IMR-90 (cell line): ENCODE measurements around the gene NPAS3. TPM values are rescaled to one million over a fixed set of nuclear protein-coding genes. Genes with fewer than 3 reads are reported as not detected.

ENCODE experiments used
- ATAC-seq: fragments of 200-7000 bp; cut with Tn5 transposase; 2 replicates; pipeline ENCODE4 v1.9.1; 2020; ENCODE audit warnings: low read depth, mild to moderate bottlenecking, moderate library complexity
- BruUV-seq: library from RNA; stranded (reverse); fragments of 400-500 nt; replicated peaks from 2 replicates; lab custom pipeline; 2021; lab: Mats Ljungman, UMichigan
- CTCF ChIA-PET: fragments of 300-600 bp; formaldehyde crosslinking; extraction: SDS; loops from one replicate; lab custom pipeline; 2021; ENCODE audit warnings: antibody characterized with exemption; lab: Yijun Ruan, JAX
- POLR2A ChIA-PET: fragments of 300-600 bp; sonication (Branson Sonifier 250); formaldehyde crosslinking; loops from one replicate; lab custom pipeline; 2022; ENCODE audit warnings: antibody characterized with exemption; ENCODE audit not compliant: unreplicated experiment; lab: Charles Lee
- DNase-seq: peaks from one replicate; pipeline ENCODE4 v3.0.0; 2013
- H2AFZ ChIP-seq: replicated peaks from 2 replicates; pipeline ENCODE3; 2013; ENCODE audit warnings: low read length, mild to moderate bottlenecking; ENCODE audit not compliant: poor library complexity
- H2AK5ac ChIP-seq: 2 replicates; pipeline ENCODE4 v1.6.1; 2013; ENCODE audit warnings: low read depth, low read length, inconsistent platforms
- H2AK9ac ChIP-seq: replicated peaks from 2 replicates; pipeline ENCODE3; 2013; ENCODE audit warnings: mild to moderate bottlenecking, low read depth, low read length, moderate library complexity; ENCODE audit not compliant: poor library complexity
- H2BK120ac ChIP-seq: 2 replicates; pipeline ENCODE4 v1.6.1; 2013; ENCODE audit warnings: low read depth, low read length, inconsistent platforms
- H2BK15ac ChIP-seq: 3 replicates; pipeline ENCODE4 v1.6.1; 2013; ENCODE audit warnings: low read depth, low read length, inconsistent platforms
- H2BK20ac ChIP-seq: 2 replicates; pipeline ENCODE4 v1.6.1; 2013; ENCODE audit warnings: low read depth, mild to moderate bottlenecking, inconsistent platforms, low read length, moderate library complexity
- H2BK5ac ChIP-seq: 2 replicates; pipeline ENCODE4 v1.6.1; 2013; ENCODE audit warnings: mild to moderate bottlenecking, low read depth, low read length, inconsistent platforms; ENCODE audit not compliant: poor library complexity, severe bottlenecking
- H3K14ac ChIP-seq: replicated peaks from 2 replicates; pipeline ENCODE4 v1.6.1; 2013; ENCODE audit warnings: low read depth, low read length, inconsistent platforms
- H3K18ac ChIP-seq: 2 replicates; pipeline ENCODE4 v1.6.1; 2013; ENCODE audit warnings: low read depth, low read length, control low read depth
- H3K23ac ChIP-seq: 2 replicates; pipeline ENCODE4 v1.6.1; 2013; ENCODE audit warnings: low read depth, low read length, inconsistent platforms
- H3K27ac ChIP-seq: 2 replicates; pipeline ENCODE4 v1.5.1; 2013; ENCODE audit warnings: mild to moderate bottlenecking, control low read depth, low read length; ENCODE audit not compliant: insufficient read depth
- H3K27me3 ChIP-seq: 2 replicates; pipeline ENCODE4 v1.6.1; 2013; ENCODE audit warnings: low read length; ENCODE audit not compliant: control insufficient read depth, insufficient read depth
- H3K36me3 ChIP-seq: 2 replicates; pipeline ENCODE4 v1.6.1; 2013; ENCODE audit warnings: low read length, mixed read lengths; ENCODE audit not compliant: control insufficient read depth, insufficient read depth
- H3K4ac ChIP-seq: 2 replicates; pipeline ENCODE4 v1.6.1; 2013; ENCODE audit warnings: low read depth, low read length, inconsistent platforms
- H3K4me1 ChIP-seq: 2 replicates; pipeline ENCODE4 v1.6.1; 2013; ENCODE audit warnings: low read length, mixed read lengths; ENCODE audit not compliant: control insufficient read depth, insufficient read depth
- H3K4me2 ChIP-seq: 2 replicates; pipeline ENCODE4 v1.6.1; 2013; ENCODE audit warnings: low read depth, mild to moderate bottlenecking, control low read depth, low read length, moderate library complexity
- H3K4me3 ChIP-seq: 2 replicates; pipeline ENCODE4 v1.5.1; 2013; ENCODE audit warnings: low read depth, mild to moderate bottlenecking, control low read depth, low read length, moderate library complexity; ENCODE audit not compliant: insufficient read depth
- H3K56ac ChIP-seq: 2 replicates; pipeline ENCODE4 v1.6.1; 2013; ENCODE audit warnings: low read length, inconsistent platforms; ENCODE audit not compliant: insufficient read depth; ENCODE audit errors: extremely low read depth
- H3K79me1 ChIP-seq, 2 experiments: 2 replicates each; pipeline ENCODE4 v1.6.1; 2013; ENCODE audit warnings: low read length in 2 of 2, inconsistent platforms in 1 of 2, low read depth in 1 of 2
- H3K9ac ChIP-seq: 2 replicates; pipeline ENCODE4 v1.6.1; 2013; ENCODE audit warnings: low read depth, low read length, control low read depth
- H3K9me1 ChIP-seq: 2 replicates; pipeline ENCODE4 v1.6.1; 2013; ENCODE audit warnings: low read length, inconsistent platforms; ENCODE audit not compliant: insufficient read depth
- H3K9me3 ChIP-seq: 2 replicates; pipeline ENCODE4 v1.6.1; 2013; ENCODE audit warnings: low read length; ENCODE audit not compliant: control insufficient read depth, insufficient read depth
- H4K20me1 ChIP-seq: 2 replicates; pipeline ENCODE4 v1.6.1; 2013; ENCODE audit warnings: low read length, inconsistent platforms; ENCODE audit not compliant: insufficient read depth
- H4K5ac ChIP-seq: 2 replicates; pipeline ENCODE4 v1.6.1; 2013; ENCODE audit warnings: mild to moderate bottlenecking, low read depth, low read length, control low read depth
- H4K8ac ChIP-seq, 2 experiments: 2 replicates each; pipeline ENCODE4 v1.6.1; 2013; ENCODE audit warnings: low read depth in 2 of 2, low read length in 2 of 2, control low read depth in 1 of 2, inconsistent platforms in 1 of 2
- H4K91ac ChIP-seq: 2 replicates; pipeline ENCODE4 v1.6.1; 2013; ENCODE audit warnings: low read depth, low read length, inconsistent platforms; ENCODE audit not compliant: insufficient read depth
- BHLHE40 ChIP-seq: fragments of 150-350 bp; IDR thresholded peaks from 2 replicates; pipeline ENCODE4 v1.6.1; 2016; ENCODE audit warnings: mild to moderate bottlenecking, low read depth, low read length
- CEBPB ChIP-seq: IDR thresholded peaks from 2 replicates; pipeline ENCODE4 v1.6.1; 2012; ENCODE audit warnings: low read depth, low read length, improper control_type of control experiment
- FOS ChIP-seq: fragments of 150-350 bp; IDR thresholded peaks from 2 replicates; pipeline ENCODE4 v1.6.1; 2016; ENCODE audit warnings: low read depth, low read length
- MAFK ChIP-seq: IDR thresholded peaks from 2 replicates; pipeline ENCODE4 v1.6.1; 2012; ENCODE audit warnings: low read depth, low read length, improper control_type of control experiment
- MAZ ChIP-seq: IDR thresholded peaks from 2 replicates; pipeline ENCODE4 v1.6.1; 2012; ENCODE audit warnings: low read depth, mild to moderate bottlenecking, low read length, improper control_type of control experiment, moderate library complexity, borderline replicate concordance
- MXI1 ChIP-seq: IDR thresholded peaks from 2 replicates; pipeline ENCODE4 v1.6.1; 2012; ENCODE audit warnings: low read depth, mild to moderate bottlenecking, low read length, moderate library complexity, borderline replicate concordance
- NFE2L2 ChIP-seq: fragments of 150-350 bp; IDR thresholded peaks from 2 replicates; pipeline ENCODE4 v1.6.1; 2016; ENCODE audit warnings: low read depth, mild to moderate bottlenecking, low read length
- RAD21 ChIP-seq: IDR thresholded peaks from 2 replicates; pipeline ENCODE4 v1.6.1; 2012; ENCODE audit warnings: low read length, improper control_type of control experiment
- RFX5 ChIP-seq: IDR thresholded peaks from 2 replicates; pipeline ENCODE4 v1.8.0; 2012; ENCODE audit warnings: low read depth, mild to moderate bottlenecking, low read length, moderate library complexity
- WGBS, 2 experiments: methylation state at CpG; one replicate each; pipeline versions ENCODE4 v1.1.5 to v1.1.7; 2013; ENCODE audit warnings: missing lambda C conversion rate in 2 of 2; ENCODE audit not compliant: insufficient read length in 1 of 2; ENCODE audit errors: extremely low coverage in 2 of 2; 5-methylcytosine and 5-hydroxymethylcytosine counted together
- dilution Hi-C: fragments of 300-500 bp; cut with HindIII; formaldehyde crosslinking; loops from one replicate; pipeline ENCODE4 v1.14.3; 2018; ENCODE audit warnings: low sequenced_read_pairs; ENCODE audit not compliant: unreplicated experiment
- in situ Hi-C: fragments of 300-500 bp; cut with MboI; formaldehyde crosslinking; loops from 3 replicates; pipeline ENCODE4 v1.14.3; 2019; ENCODE audit warnings: low sequenced_read_pairs, inconsistent platforms, mixed read lengths
- intact Hi-C: fragments of 100-400 bp; cut with micrococcal nuclease; formaldehyde crosslinking; loops from 2 replicates; pipeline ENCODE4 v1.10.0; 2022
- polyA plus RNA-seq, 3 experiments: library from polyadenylated mRNA; depleted of rRNA; stranded (reverse); fragments of >200 nt; gene quantifications; 2 replicates each; pipeline ENCODE4 v1.2.3, GENCODE V29; 2012; ENCODE audit warnings: low replicate concordance in 1 of 3
- total RNA-seq: library from RNA; depleted of rRNA; stranded (reverse); fragments of >200 nt; gene quantifications from 2 replicates; pipeline ENCODE4 v1.2.3, GENCODE V29; 2012

Gene NPAS3
- total and polyA plus RNA-seq, 2 of the 4 experiments (the other 2 are of a cell fraction) = not detected

DNA sequence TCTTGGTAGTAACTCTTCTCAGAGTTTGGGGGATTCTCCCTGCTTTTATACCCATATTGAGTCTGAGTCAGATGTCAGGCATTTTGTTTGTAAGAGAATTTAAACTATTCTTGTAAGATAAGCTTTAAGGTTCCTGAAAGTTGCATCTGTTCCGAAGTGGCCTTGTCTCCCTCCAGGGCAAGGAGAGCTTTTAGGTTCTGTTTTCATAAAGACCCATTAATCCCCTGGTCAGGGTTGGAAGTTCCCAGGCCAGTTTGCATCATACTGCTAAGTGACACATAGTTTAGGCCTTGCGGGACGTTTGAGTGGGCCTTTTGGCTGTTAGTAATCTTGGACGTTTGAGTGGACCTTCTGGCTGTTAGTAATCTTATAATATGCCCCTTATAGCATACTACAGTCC is 396.7 kb downstream of the NPAS3 start:
- Histone ChIP-seq H2BK15ac (no peak overlapping the region), H3K9me1 (no peaks in the 10 kb centered on the region), H2BK5ac (no peak overlapping the region), H3K79me1 (no peaks in the 10 kb centered on the region), H3K36me3 (no peaks in the 10 kb centered on the region), H3K18ac (no peak overlapping the region), H3K9ac (no peak overlapping the region), H3K4me1 (no peaks in the 10 kb centered on the region), H4K91ac (no peak overlapping the region), H3K56ac (no peak overlapping the region), H3K14ac (no peak overlapping the region), H3K4ac (no peak overlapping the region), H3K27me3 (no peaks in the 10 kb centered on the region), H4K5ac (no peak overlapping the region), H2BK20ac (no peak overlapping the region), H3K9me3 (no peaks in the 10 kb centered on the region), H2AFZ (no peak overlapping the region), H3K27ac (no peak overlapping the region), H2AK5ac (no peak overlapping the region), H4K8ac (no peak overlapping the region), H2BK120ac (no peak overlapping the region), H3K4me3 (no peak overlapping the region), H3K23ac (no peak overlapping the region), H3K4me2 (no peak overlapping the region), H2AK9ac (no peak overlapping the region), H4K20me1 (no peaks in the 10 kb centered on the region)
- no CpG with 5 or more reads among the region's 4 CpGs for whole genome bisulfite sequencing, 2 experiments
- TF ChIP-seq MAFK = no peak
- no peak for TF ChIP-seq NFE2L2
- TF ChIP-seq CEBPB = no peak
- TF ChIP-seq BHLHE40 = no peak
- no peak for TF ChIP-seq RAD21
- no peak for TF ChIP-seq FOS
- no peak for TF ChIP-seq RFX5
- TF ChIP-seq MAZ = no peak
- TF ChIP-seq MXI1 = no peak
- dilution Hi-C loops (no loop called here), intact Hi-C loops (no loop called here), in situ Hi-C loops (no loop called here)
- no peak for ATAC-seq
- no peak for DNase-seq
- ChIA-PET CTCF (no interaction called here), POLR2A (no interaction called here)
- no TSS peak for BruUV-seq
